WTC11 (cell line): ENCODE measurements around the gene IER2. TPM values are rescaled to one million over a fixed set of nuclear protein-coding genes. Genes with fewer than 3 reads are reported as not detected.
A peak's percentile ranks its signal among the peaks of the same experiment; 100 is the strongest.

Experiments
- ATAC-seq: fragments of 200-7000 bp; cut with Tn5 transposase; 2 replicates; pipeline ENCODE4 v1.10.0; 2021; ENCODE audit warnings: mild to moderate bottlenecking, moderate library complexity
- CTCF ChIA-PET: fragments of 300-600 bp; sonication (Branson Sonifier 250); formaldehyde crosslinking; loops from one replicate; lab custom pipeline; 2021; ENCODE audit warnings: antibody characterized with exemption; lab: Charles Lee
- POLR2A ChIA-PET: fragments of 350-600 bp; sonication (Branson Sonifier 250); formaldehyde crosslinking; loops from one replicate; lab custom pipeline; 2021; ENCODE audit warnings: antibody characterized with exemption; lab: Charles Lee
- DNase-seq: peaks from one replicate; pipeline ENCODE4 v3.0.0; 2021; ENCODE audit warnings: low spot score
- H3K27ac Mint-ChIP-seq: 2 replicates; pipeline ENCODE4 v1.8.0; 2021; ENCODE audit warnings: mixed read lengths
- H3K27me3 Mint-ChIP-seq: 2 replicates; pipeline ENCODE4 v1.8.0; 2021; ENCODE audit warnings: low read depth, mild to moderate bottlenecking, moderate library complexity, mixed read lengths
- H3K36me3 Mint-ChIP-seq: 2 replicates; pipeline ENCODE4 v1.8.0; 2021; ENCODE audit warnings: mixed read lengths
- H3K4me1 Mint-ChIP-seq: 2 replicates; pipeline ENCODE4 v1.8.0; 2022; ENCODE audit warnings: mixed read lengths
- H3K4me3 Mint-ChIP-seq: 2 replicates; pipeline ENCODE4 v1.8.0; 2021; ENCODE audit warnings: mild to moderate bottlenecking, moderate library complexity, mixed read lengths
- H3K9me3 Mint-ChIP-seq: 2 replicates; pipeline ENCODE4 v1.8.0; 2021; ENCODE audit warnings: mixed read lengths
- ATF3 ChIP-seq: sonication (generic); formaldehyde crosslinking; conservative IDR thresholded peaks from 2 replicates; pipeline ENCODE4 v1.8.1; 2022; ENCODE audit warnings: mild to moderate bottlenecking, missing genetic modification reagents
- CBFB ChIP-seq: sonication (generic); formaldehyde crosslinking; IDR thresholded peaks from 2 replicates; pipeline ENCODE4 v1.8.1; 2022; ENCODE audit warnings: mild to moderate bottlenecking, low read depth, missing genetic modification reagents
- ESRRA ChIP-seq: sonication (generic); formaldehyde crosslinking; IDR thresholded peaks from 2 replicates; pipeline ENCODE4 v1.8.1; 2022; ENCODE audit warnings: mild to moderate bottlenecking, missing genetic modification reagents, borderline replicate concordance
- GABPB1 ChIP-seq: sonication (generic); formaldehyde crosslinking; IDR thresholded peaks from 2 replicates; pipeline ENCODE4 v1.8.1; 2023; ENCODE audit warnings: mild to moderate bottlenecking, missing genetic modification reagents
- NR1H2 ChIP-seq: sonication (generic); formaldehyde crosslinking; IDR thresholded peaks from 2 replicates; pipeline ENCODE4 v1.9.0; 2021; ENCODE audit warnings: mild to moderate bottlenecking, moderate library complexity, missing genetic modification reagents
- RELA ChIP-seq: sonication (generic); formaldehyde crosslinking; IDR thresholded peaks from 2 replicates; pipeline ENCODE4 v1.8.1; 2022; ENCODE audit warnings: missing genetic modification reagents, mild to moderate bottlenecking, borderline replicate concordance
- SMAD4 ChIP-seq: sonication (generic); formaldehyde crosslinking; IDR thresholded peaks from 2 replicates; pipeline ENCODE4 v1.8.0; 2022; ENCODE audit warnings: mild to moderate bottlenecking, missing genetic modification reagents
- STAT6 ChIP-seq: sonication (generic); formaldehyde crosslinking; conservative IDR thresholded peaks from 2 replicates; pipeline ENCODE4 v1.8.1; 2023; ENCODE audit warnings: mild to moderate bottlenecking, low read depth, missing genetic modification reagents, moderate library complexity
- TEAD4 ChIP-seq: sonication (generic); formaldehyde crosslinking; IDR thresholded peaks from 2 replicates; pipeline ENCODE4 v1.8.0; 2022; ENCODE audit warnings: mild to moderate bottlenecking, missing genetic modification reagents
- ZNF416 ChIP-seq: fragments of 250-450 bp; sonication (Bioruptor Pico); IDR thresholded peaks from 2 replicates; pipeline ENCODE4 v1.9.0; 2021; ENCODE audit warnings: mild to moderate bottlenecking, inconsistent platforms
- ZNF512 ChIP-seq: sonication (generic); formaldehyde crosslinking; IDR thresholded peaks from 2 replicates; pipeline ENCODE4 v1.8.1; 2022; ENCODE audit warnings: missing genetic modification reagents, borderline replicate concordance
- total RNA-seq: library from RNA; stranded (reverse); gene quantifications from 3 replicates; pipeline ENCODE4 v1.2.3, GENCODE V29; 2021
- TF ChIP-seq, protein P1 (sequence below): fragments of 250-450 bp; sonication (Bioruptor Pico); IDR thresholded peaks from 2 replicates; pipeline ENCODE4 v1.9.0; 2021; ENCODE audit warnings: moderate library complexity, mild to moderate bottlenecking, inconsistent platforms, borderline replicate concordance
- TF ChIP-seq, protein P2 (sequence below): sonication (generic); formaldehyde crosslinking; IDR thresholded peaks from 2 replicates; pipeline ENCODE4 v1.8.1; 2022; ENCODE audit warnings: mild to moderate bottlenecking, moderate library complexity, missing genetic modification reagents
- TF ChIP-seq, protein P3 (sequence below): sonication (generic); formaldehyde crosslinking; IDR thresholded peaks from 2 replicates; pipeline ENCODE4 v1.8.0; 2023; ENCODE audit warnings: missing genetic modification reagents
- TF ChIP-seq, protein P4 (sequence below): sonication (generic); formaldehyde crosslinking; IDR thresholded peaks from 2 replicates; pipeline ENCODE4 v1.8.0; 2022; ENCODE audit warnings: mild to moderate bottlenecking, missing genetic modification reagents
- TF ChIP-seq, protein P5 (sequence below): fragments of 200-600 bp; IDR thresholded peaks from 2 replicates; pipeline ENCODE4 v1.8.0; 2022; ENCODE audit warnings: antibody characterized with exemption

Gene IER2
- total RNA-seq, 1 experiment from 2014 or later: 138 TPM

DNA sequence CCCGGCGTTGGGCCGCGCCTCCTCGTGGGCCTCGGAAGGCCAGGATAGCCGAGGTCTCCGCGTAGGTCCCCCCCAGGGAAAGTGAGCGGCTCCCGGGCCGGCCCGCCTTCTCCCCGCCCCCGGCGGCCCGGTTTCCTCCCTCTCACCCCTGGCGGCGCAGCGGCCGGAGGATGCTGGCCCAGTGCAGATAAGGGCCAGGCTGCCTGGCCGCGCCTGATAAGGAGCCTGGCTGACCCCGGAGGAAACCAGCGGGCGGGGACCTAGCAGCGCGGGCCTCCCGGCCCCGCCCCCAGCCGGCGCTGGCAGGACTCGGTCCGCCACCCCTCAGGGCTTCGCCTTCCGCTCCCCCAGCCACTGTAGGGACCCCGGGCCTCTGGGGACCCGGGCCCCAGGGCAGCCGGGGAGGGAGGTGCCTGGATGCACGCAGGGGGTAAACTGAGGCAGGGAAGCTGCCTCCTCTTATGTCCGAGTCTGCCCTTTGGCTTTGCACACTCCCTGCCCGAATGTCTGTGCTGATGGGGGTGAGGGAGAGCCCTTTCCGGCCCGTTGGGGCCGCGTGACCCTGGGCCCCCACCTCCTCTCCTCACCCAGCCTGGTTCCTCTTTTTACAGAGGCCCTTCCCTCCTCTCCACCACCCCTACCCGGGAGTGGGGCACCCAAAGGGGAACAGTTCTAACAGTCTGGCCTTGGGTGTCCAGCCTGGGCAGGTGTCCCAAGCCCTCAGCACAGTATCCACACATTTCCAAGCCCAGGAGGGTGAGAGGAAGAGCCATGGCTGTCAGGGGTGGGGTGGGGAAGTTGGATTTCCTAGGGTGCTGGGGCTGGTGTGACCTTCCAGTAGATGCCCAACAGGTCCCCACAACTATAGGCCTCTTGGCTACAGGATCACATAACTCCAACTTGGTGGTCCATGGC is 47.3 kb upstream of the IER2 start, which contains the start of gene LYL1:
Gene LYL1 (minus strand): TSS at position 193 of the 915 bp plus-strand sequence. CDS start 1,687 bp downstream, outside the sequence.
- ATAC-seq (peak; percentile 47), DNase-seq (peak; percentile 67)
- Mint-ChIP-seq H3K27me3 (peaks cover 45% of the 10 kb centered on the region), H3K4me1 (peaks cover 10% of the 10 kb centered on the region), H3K9me3 (no peaks in the 10 kb centered on the region), H3K4me3 (peak within 1 kb of the TSS; percentile 49), H3K27ac (no peak within 1 kb of the TSS), H3K36me3 (peaks cover 5% of the 10 kb centered on the region; the same call in 1 of the 2 replicates)
- TF ChIP-seq SMAD4 (CRISPR knock-in tag): no peak
- no peak for TF ChIP-seq RELA (CRISPR knock-in tag)
- TF ChIP-seq, protein P1, sequence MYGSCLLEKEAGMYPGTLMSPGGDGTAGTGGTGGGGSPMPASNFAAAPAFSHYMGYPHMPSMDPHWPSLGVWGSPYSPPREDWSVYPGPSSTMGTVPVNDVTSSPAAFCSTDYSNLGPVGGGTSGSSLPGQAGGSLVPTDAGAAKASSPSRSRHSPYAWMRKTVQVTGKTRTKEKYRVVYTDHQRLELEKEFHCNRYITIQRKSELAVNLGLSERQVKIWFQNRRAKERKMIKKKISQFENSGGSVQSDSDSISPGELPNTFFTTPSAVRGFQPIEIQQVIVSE (CRISPR knock-in tag): no peak
- TF ChIP-seq STAT6 (CRISPR knock-in tag): no peak
- TF ChIP-seq NR1H2 (CRISPR knock-in tag): no peak
- no peak for TF ChIP-seq CBFB (CRISPR knock-in tag)
- TF ChIP-seq, protein P2, sequence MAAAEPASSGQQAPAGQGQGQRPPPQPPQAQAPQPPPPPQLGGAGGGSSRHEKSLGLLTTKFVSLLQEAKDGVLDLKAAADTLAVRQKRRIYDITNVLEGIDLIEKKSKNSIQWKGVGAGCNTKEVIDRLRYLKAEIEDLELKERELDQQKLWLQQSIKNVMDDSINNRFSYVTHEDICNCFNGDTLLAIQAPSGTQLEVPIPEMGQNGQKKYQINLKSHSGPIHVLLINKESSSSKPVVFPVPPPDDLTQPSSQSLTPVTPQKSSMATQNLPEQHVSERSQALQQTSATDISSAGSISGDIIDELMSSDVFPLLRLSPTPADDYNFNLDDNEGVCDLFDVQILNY: 0 out of 2 replicates have a peak, but pooled peaks have one; percentile 34
- no peak for TF ChIP-seq ZNF416
- TF ChIP-seq TEAD4 (CRISPR knock-in tag): no peak
- TF ChIP-seq ESRRA: no peak
- TF ChIP-seq, protein P3, sequence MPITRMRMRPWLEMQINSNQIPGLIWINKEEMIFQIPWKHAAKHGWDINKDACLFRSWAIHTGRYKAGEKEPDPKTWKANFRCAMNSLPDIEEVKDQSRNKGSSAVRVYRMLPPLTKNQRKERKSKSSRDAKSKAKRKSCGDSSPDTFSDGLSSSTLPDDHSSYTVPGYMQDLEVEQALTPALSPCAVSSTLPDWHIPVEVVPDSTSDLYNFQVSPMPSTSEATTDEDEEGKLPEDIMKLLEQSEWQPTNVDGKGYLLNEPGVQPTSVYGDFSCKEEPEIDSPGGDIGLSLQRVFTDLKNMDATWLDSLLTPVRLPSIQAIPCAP (CRISPR knock-in tag): no peak
- 0 out of 2 replicates have a peak, but pooled peaks have one; percentile 15 for TF ChIP-seq GABPB1 (CRISPR knock-in tag)
- TF ChIP-seq, protein P4, sequence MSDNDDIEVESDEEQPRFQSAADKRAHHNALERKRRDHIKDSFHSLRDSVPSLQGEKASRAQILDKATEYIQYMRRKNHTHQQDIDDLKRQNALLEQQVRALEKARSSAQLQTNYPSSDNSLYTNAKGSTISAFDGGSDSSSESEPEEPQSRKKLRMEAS (CRISPR knock-in tag): no peak; the same call in 1 of the 2 replicates
- POLR2A ChIA-PET: interaction anchor here (0.6 kb wide), 1 partner anchor 195 kb away, joined by 4 read pairs; no protein-coding TSS in a partner anchor
- CTCF ChIA-PET: interaction anchor here (2.0 to 3.9 kb wide), 4 partner anchors 43 to 138 kb away, joined by 5 to 36 read pairs (median 25); no protein-coding TSS in a partner anchor

DNA sequence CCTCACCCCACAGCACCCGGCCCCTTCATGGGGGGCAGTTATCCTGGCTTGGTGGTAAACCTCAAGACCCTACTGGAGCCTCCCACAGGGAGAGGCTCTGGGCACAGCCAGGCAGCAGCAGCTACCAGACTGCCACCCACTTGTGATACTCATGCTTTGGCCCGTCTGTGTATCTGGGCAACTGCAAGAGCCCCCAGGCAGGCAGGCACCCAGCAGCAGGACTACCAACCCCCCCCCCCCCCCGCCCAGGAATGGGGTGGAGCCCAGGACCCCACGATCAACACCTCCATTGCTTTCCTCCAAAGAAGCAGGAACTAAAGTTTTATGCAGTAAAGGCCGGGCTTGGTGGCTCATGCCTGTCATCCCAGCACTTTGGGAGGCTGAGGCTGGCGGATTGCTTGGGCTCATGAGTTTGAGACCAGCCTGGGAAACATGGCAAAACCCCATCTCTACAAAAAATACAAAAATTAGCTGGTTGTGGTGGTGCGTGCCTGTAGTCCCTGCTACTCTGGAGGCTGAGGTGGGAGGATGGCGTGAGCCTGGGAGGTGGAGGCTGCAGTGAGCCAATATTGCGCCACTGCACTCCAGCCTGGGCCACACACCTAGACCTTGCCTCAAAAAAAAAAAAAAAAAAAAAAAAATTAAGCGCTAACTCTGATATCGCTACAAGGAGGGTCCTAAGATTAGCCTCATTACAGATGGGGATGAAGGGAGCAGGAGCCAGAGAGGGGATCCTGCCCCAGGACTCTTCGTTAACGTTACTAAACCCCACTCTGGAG is 46.4 kb upstream of the IER2 start:
- H3K9me3 Mint-ChIP-seq: no peaks in the 10 kb centered on the region
- H3K4me3 Mint-ChIP-seq: no peak overlapping the region
- ChIA-PET POLR2A (interaction anchor here (1.0 to 1.4 kb wide), 2 partner anchors 14 to 126 kb away, joined by 3 to 7 read pairs; partner anchors contain the start of gene NACC1), CTCF (interaction anchor here (0.5 to 3.4 kb wide), 18 partner anchors 9 to 148 kb away, joined by 3 to 34 read pairs (median 6); partner anchors contain the start of genes NACC1 and TRMT1)
- peaks cover 5% of the 10 kb centered on the region; the same call in 1 of the 2 replicates for H3K36me3 Mint-ChIP-seq
- peaks cover 8% of the 10 kb centered on the region for H3K4me1 Mint-ChIP-seq
- DNase-seq (no peak), ATAC-seq (no peak)
- TF ChIP-seq ATF3 (no peak), ZNF512 (CRISPR knock-in tag) (no peak), SMAD4 (CRISPR knock-in tag) (no peak)
- TF ChIP-seq, protein P5, sequence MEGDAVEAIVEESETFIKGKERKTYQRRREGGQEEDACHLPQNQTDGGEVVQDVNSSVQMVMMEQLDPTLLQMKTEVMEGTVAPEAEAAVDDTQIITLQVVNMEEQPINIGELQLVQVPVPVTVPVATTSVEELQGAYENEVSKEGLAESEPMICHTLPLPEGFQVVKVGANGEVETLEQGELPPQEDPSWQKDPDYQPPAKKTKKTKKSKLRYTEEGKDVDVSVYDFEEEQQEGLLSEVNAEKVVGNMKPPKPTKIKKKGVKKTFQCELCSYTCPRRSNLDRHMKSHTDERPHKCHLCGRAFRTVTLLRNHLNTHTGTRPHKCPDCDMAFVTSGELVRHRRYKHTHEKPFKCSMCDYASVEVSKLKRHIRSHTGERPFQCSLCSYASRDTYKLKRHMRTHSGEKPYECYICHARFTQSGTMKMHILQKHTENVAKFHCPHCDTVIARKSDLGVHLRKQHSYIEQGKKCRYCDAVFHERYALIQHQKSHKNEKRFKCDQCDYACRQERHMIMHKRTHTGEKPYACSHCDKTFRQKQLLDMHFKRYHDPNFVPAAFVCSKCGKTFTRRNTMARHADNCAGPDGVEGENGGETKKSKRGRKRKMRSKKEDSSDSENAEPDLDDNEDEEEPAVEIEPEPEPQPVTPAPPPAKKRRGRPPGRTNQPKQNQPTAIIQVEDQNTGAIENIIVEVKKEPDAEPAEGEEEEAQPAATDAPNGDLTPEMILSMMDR: no peak
- H3K27ac Mint-ChIP-seq: no peak overlapping the region
- peaks cover 37% of the 10 kb centered on the region for H3K27me3 Mint-ChIP-seq
